ENCODE measurements around the gene CARD8. TPM values are rescaled to one million over a fixed set of nuclear protein-coding genes. Genes with fewer than 3 reads are reported as not detected.
A peak's percentile ranks its signal among the peaks of the same experiment; 100 is the strongest.

The CARD8 gene
- total and polyA plus RNA-seq, 2 of the 8 experiments (the other 6 are each of a cell fraction or from before 2014, with no cell fraction given) = 8.9 to 24.4 TPM

- Histone ChIP-seq H4K8ac (ENCODE audit: extremely low read depth, insufficient read depth, low read length) (no peak overlapping the region), H2BK5ac (ENCODE audit: low read depth, low read length) (no peak overlapping the region), H2BK120ac (replicated peaks; ENCODE audit: low read depth, low read length) (no peak overlapping the region), H3K4me3 (ENCODE audit: extremely low read depth in 1 of 4, insufficient read depth in 2 of 4, low read depth in 3 of 4, low read length in 4 of 4) (peak overlapping the region in 3 of 4 experiments; percentile 93 to 99 (median 97); a peak in 4 of 8 replicates), H4K20me1 (replicated peaks in 1 of 2; ENCODE audit: control insufficient read depth in 1 of 2, insufficient read depth in 2 of 2, low read length in 2 of 2) (peaks cover 2 to 6% of the 10 kb centered on the region in 2 experiments), H3K18ac (ENCODE audit: extremely low read depth, low read length) (no peak overlapping the region), H2AFZ (ENCODE audit: low read length) (no peak overlapping the region), H3K9ac (replicated peaks in 1 of 4; ENCODE audit: extremely low read depth in 1 of 4, low read depth in 3 of 4, low read length in 3 of 4) (no peak overlapping the region), H3K4me1 (replicated peaks in 1 of 4; ENCODE audit: control insufficient read depth in 3 of 4, insufficient read depth in 4 of 4, low read length in 3 of 4) (peaks cover 0 to 13% (median 6%) of the 10 kb centered on the region in 4 experiments; a peak in 6 of 7 replicates), H3K56ac (replicated peaks; ENCODE audit: insufficient read length, low read depth, low read length) (no peak overlapping the region), H4K5ac (ENCODE audit: insufficient read length, low read depth, low read length) (no peak overlapping the region), H3K4me2 (ENCODE audit: insufficient read depth in 1 of 2, low read depth in 2 of 2, low read length in 2 of 2) (peak overlapping the region; percentile 94 to 96; a peak in 3 of 4 replicates), H3K27ac (ENCODE audit: low read depth, low read length) (no peak overlapping the region), H2AK5ac (ENCODE audit: low read depth, low read length) (no peak overlapping the region), H4K91ac (replicated peaks; ENCODE audit: insufficient read length, low read length) (no peak overlapping the region), H2BK12ac (ENCODE audit: low read depth, low read length) (no peak overlapping the region; the same call in 1 of the 2 replicates), H3K23ac (ENCODE audit: insufficient read length) (no peak overlapping the region), H3K4ac (replicated peaks; ENCODE audit: insufficient read length, low read depth, low read length) (no peak overlapping the region), H3K23me2 (ENCODE audit: low read depth, low read length) (peaks cover 11% of the 10 kb centered on the region), H3K79me1 (ENCODE audit: low read depth, low read length) (peaks cover 6% of the 10 kb centered on the region; the same call in 1 of the 2 replicates), H3K36me3 (ENCODE audit: control insufficient read depth in 2 of 4, insufficient read depth in 4 of 4, low read length in 3 of 4) (peaks cover 2 to 22% (median 16%) of the 10 kb centered on the region in 4 experiments), H3K9me3 (ENCODE audit: insufficient read depth in 2 of 2, low read depth in 1 of 2, low read length in 1 of 2) (no peaks in the 10 kb centered on the region), H3K27me3 (replicated peaks in 1 of 4; ENCODE audit: control insufficient read depth in 3 of 4, extremely low read depth in 1 of 4, insufficient read depth in 3 of 4, low read length in 3 of 4) (no peaks in the 10 kb centered on the region), H2BK15ac (ENCODE audit: low read length) (no peak overlapping the region), H3K14ac (ENCODE audit: insufficient read length) (no peak overlapping the region), H3K79me2 (ENCODE audit: control insufficient read depth in 1 of 2, insufficient read depth in 2 of 2, low read length in 2 of 2) (peaks cover 6 to 33% of the 10 kb centered on the region in 2 experiments), H2BK20ac (ENCODE audit: low read length) (no peak overlapping the region)
- ChIA-PET CTCF (ENCODE audit: partially characterized antibody) (interaction anchor here (0.6 to 2.1 kb wide), 10 partner anchors 12 to 143 kb away, joined by 3 to 9 read pairs (median 4); no protein-coding TSS in a partner anchor), POLR2A (ENCODE audit: partially characterized antibody) (interaction anchor here (0.9 to 1.8 kb wide), 13 partner anchors 8 to 119 kb away, joined by 3 to 7 read pairs (median 3); partner anchors contain the start of gene PLA2G4C)
- 94% methylated on average over 29 of the region's 37 CpGs; no CpG with 5 or more reads in 1 of the 2 experiments for WGBS, 2 experiments (ENCODE audit: extremely low coverage in 1 of 2, insufficient coverage in 1 of 2, insufficient read length in 1 of 2, insufficient replicate concordance in 2 of 2, low coverage in 1 of 2, low lambda C conversion rate in 2 of 2, missing lambda C conversion rate in 1 of 2)
- FAIRE-seq (no peak), DNase-seq (ENCODE audit: low read depth in 1 of 2, low spot score in 2 of 2) (no peak)
- TF ChIP-seq EGR1 (IDR thresholded peaks at IDR 0.05; ENCODE audit: borderline replicate concordance, low read depth, low read length) = no peak
- TF ChIP-seq POLR2AphosphoS5 (IDR thresholded peaks at IDR 0.05; ENCODE audit: low read depth, low read length) = no peak
- TF ChIP-seq POLR2A (IDR thresholded peaks at IDR 0.05; ENCODE audit: control extremely low read depth in 1 of 2, low read depth in 2 of 2, low read length in 2 of 2) = no peak
- no peak for TF ChIP-seq HDAC2 (IDR thresholded peaks at IDR 0.05; ENCODE audit: borderline replicate concordance in 1 of 2, low read depth in 2 of 2, low read length in 2 of 2)
- TF ChIP-seq BCL11A (IDR thresholded peaks at IDR 0.05; ENCODE audit: low read depth in 2 of 2, low read length in 2 of 2) = no peak
- TF ChIP-seq YY1 (IDR thresholded peaks at IDR 0.05; ENCODE audit: low read depth, low read length) = no peak
- no peak for TF ChIP-seq KDM4A (IDR thresholded peaks at IDR 0.05; ENCODE audit: low read depth, low read length, severe bottlenecking)
- TF ChIP-seq SUZ12 (IDR thresholded peaks at IDR 0.05; ENCODE audit: low read length) = no peak
Observed at GRCh38 chr19:48171710-48172109, 84.0 kb downstream of the CARD8 start.

All from H1 (cell line).